B cell (primary cell): ENCODE data around the gene PAX1. TPM values are rescaled to one million over a fixed set of nuclear protein-coding genes. Genes with fewer than 3 reads are reported as not detected.

Source experiments
- ATAC-seq: fragments of 200-7000 bp; cut with Tn5 transposase; one replicate; pipeline ENCODE4 v1.10.0; 2021; ENCODE audit warnings: low read depth, mild to moderate bottlenecking, moderate number of reproducible peaks, moderate library complexity
- CTCF ChIA-PET: fragments of 350-600 bp; sonication (Branson Sonifier 250); formaldehyde crosslinking; loops from one replicate; lab custom pipeline; 2021; ENCODE audit warnings: antibody characterized with exemption, inconsistent platforms; lab: Charles Lee
- POLR2A ChIA-PET: fragments of 350-600 bp; sonication (Branson Sonifier 250); formaldehyde crosslinking; loops from one replicate; lab custom pipeline; 2021; ENCODE audit warnings: antibody characterized with exemption; lab: Charles Lee
- DNase-seq: peaks from one replicate; pipeline ENCODE4 v3.0.0; 2013
- H2AFZ ChIP-seq: 2 replicates; pipeline ENCODE4 v1.6.1; 2012; ENCODE audit warnings: mild to moderate bottlenecking, low read depth, low read length; ENCODE audit not compliant: insufficient read depth, poor library complexity, severe bottlenecking
- H3K27ac ChIP-seq, 2 donors: 1 replicate in 1 of 2; 2 replicates in 1 of 2; pipeline ENCODE4 v1.5.1; 2012 to 2013; ENCODE audit warnings: low read length in 2 of 2, mild to moderate bottlenecking in 2 of 2, moderate library complexity in 1 of 2
- H3K27me3 ChIP-seq, 4 experiments: fragments of 200-600 bp in 1 of 4; sonication (generic) in 1 of 4; replicated peaks in 1 of 4; 1 replicate in 2 of 4; 2 replicates in 2 of 4; pipeline versions ENCODE4 v1.6.1 to v1.7.0; 2013 to 2016; ENCODE audit warnings: low read length in 3 of 4, mild to moderate bottlenecking in 2 of 4, mixed read lengths in 1 of 4, moderate library complexity in 1 of 4; ENCODE audit not compliant: insufficient read depth in 4 of 4, control insufficient read depth in 3 of 4; ENCODE audit errors: control extremely low read depth in 1 of 4
- H3K36me3 ChIP-seq, 2 experiments: replicated peaks in 1 of 2; 1 replicate in 1 of 2; 2 replicates in 1 of 2; pipeline versions ENCODE4 v1.6.1 to v1.7.1; 2013; ENCODE audit warnings: low read length in 1 of 2; ENCODE audit not compliant: insufficient read depth in 2 of 2, control insufficient read depth in 1 of 2; ENCODE audit errors: control extremely low read depth in 1 of 2, extremely low read depth in 1 of 2
- H3K4me1 ChIP-seq, 2 donors: fragments of 200-600 bp in 1 of 2; sonication (generic) in 1 of 2; 1 replicate in 1 of 2; 2 replicates in 1 of 2; pipeline versions ENCODE4 v1.5.1 to v1.6.1; 2013 to 2017; ENCODE audit warnings: low read length in 2 of 2; ENCODE audit not compliant: control insufficient read depth in 2 of 2, insufficient read depth in 2 of 2
- H3K4me2 ChIP-seq: replicated peaks from 2 replicates; pipeline ENCODE3; 2012; ENCODE audit warnings: mild to moderate bottlenecking, low read depth, low read length; ENCODE audit not compliant: poor library complexity, severe bottlenecking
- H3K4me3 ChIP-seq, 5 experiments: fragments of 200-600 bp in 1 of 5; sonication (generic) in 1 of 5; 1 replicate in 3 of 5; 2 replicates in 2 of 5; pipeline versions ENCODE4 v1.5.1 to v1.7.0; 2011 to 2016; ENCODE audit warnings: low read length in 4 of 5, mild to moderate bottlenecking in 4 of 5, low read depth in 2 of 5, control low read depth in 1 of 5, moderate library complexity in 1 of 5; ENCODE audit not compliant: insufficient read depth in 1 of 5; ENCODE audit errors: control extremely low read depth in 1 of 5, extremely low read depth in 1 of 5
- H3K79me2 ChIP-seq: fragments of 200-600 bp; sonication (generic); one replicate; pipeline ENCODE4 v1.6.0; 2016; ENCODE audit warnings: low read length; ENCODE audit not compliant: control insufficient read depth, insufficient read depth
- H3K9ac ChIP-seq: fragments of 200-600 bp; sonication (generic); 2 replicates; pipeline ENCODE4 v1.6.1; 2017; ENCODE audit warnings: mild to moderate bottlenecking, low read length, moderate library complexity
- H3K9me3 ChIP-seq, 3 donors: one replicate each; pipeline versions ENCODE4 v1.6.1 to v1.7.1; 2013; ENCODE audit warnings: low read length in 2 of 3; ENCODE audit not compliant: control insufficient read depth in 2 of 3, insufficient read depth in 1 of 3; ENCODE audit errors: control extremely low read depth in 1 of 3
- H4K20me1 ChIP-seq: 2 replicates; pipeline ENCODE4 v1.6.0; 2012; ENCODE audit warnings: mild to moderate bottlenecking, low read length; ENCODE audit not compliant: insufficient read depth, control insufficient read depth, poor library complexity, severe bottlenecking
- H3K27ac Mint-ChIP-seq: one replicate; pipeline ENCODE4 v1.8.0; 2021; ENCODE audit warnings: mixed read lengths
- H3K27me3 Mint-ChIP-seq: one replicate; pipeline ENCODE4 v1.8.0; 2021; ENCODE audit warnings: mixed read lengths
- H3K4me1 Mint-ChIP-seq: one replicate; pipeline ENCODE4 v1.8.0; 2021; ENCODE audit warnings: mixed read lengths
- H3K4me3 Mint-ChIP-seq: one replicate; pipeline ENCODE4 v1.8.0; 2021; ENCODE audit warnings: mixed read lengths
- H3K9me3 Mint-ChIP-seq: one replicate; pipeline ENCODE4 v1.8.0; 2022; ENCODE audit warnings: mixed read lengths; ENCODE audit not compliant: insufficient read depth
- CTCF ChIP-seq: fragments of 200-600 bp; IDR thresholded peaks from one replicate; pipeline ENCODE4 v1.8.0; 2022; ENCODE audit warnings: antibody characterized with exemption, mild to moderate bottlenecking
- EZH2 ChIP-seq: IDR thresholded peaks from 2 replicates; pipeline ENCODE4 v1.6.1; 2012; ENCODE audit warnings: borderline replicate concordance, low read depth, mild to moderate bottlenecking, moderate library complexity, low read length; ENCODE audit not compliant: insufficient read depth, poor library complexity, severe bottlenecking
- WGBS: methylation state at CpG from one replicate; pipeline ENCODE4 v1.1.5; 2013; ENCODE audit warnings: missing lambda C conversion rate; ENCODE audit not compliant: insufficient coverage; 5-methylcytosine and 5-hydroxymethylcytosine counted together
- intact Hi-C: fragments of 100-400 bp; cut with micrococcal nuclease; formaldehyde crosslinking; loops from one replicate; pipeline ENCODE4 v1.10.0; 2022
- polyA plus RNA-seq: library from polyadenylated mRNA; depleted of rRNA; stranded (reverse); fragments of >200 nt; gene quantifications from 2 replicates; pipeline ENCODE4 v1.2.3, GENCODE V29; 2012
- total RNA-seq, 2 donors: library from RNA; stranded (reverse); fragments of 120-200 nt in 1 of 2; gene quantifications; 1 replicate in 1 of 2; 2 replicates in 1 of 2; pipeline versions ENCODE4 v1.2.3 to v1.2.4, GENCODE V29; 2013 to 2022

Gene PAX1
- total and polyA plus RNA-seq, 2 donors (not counting 1 experiment from before 2014, with no cell fraction given) = not detected

- no peaks in the 10 kb centered on the region for H3K79me2 ChIP-seq
- no peak overlapping the region for H3K27ac ChIP-seq
- intact Hi-C loops = no loop called here
- no peaks in the 10 kb centered on the region for H3K4me1 ChIP-seq
- TF ChIP-seq EZH2 (no peak), CTCF (no peak)
- H3K27me3 ChIP-seq = peaks cover 0 to 44% (median 21%) of the 10 kb centered on the region in 4 experiments
- H3K4me3 ChIP-seq = no peak overlapping the region
- no peaks in the 10 kb centered on the region for H4K20me1 ChIP-seq
- peaks cover 0 to 4% (median 0%) of the 10 kb centered on the region in 3 donors for H3K9me3 ChIP-seq
- H3K9ac ChIP-seq = no peak overlapping the region
- Mint-ChIP-seq H3K4me3 (no peak overlapping the region), H3K4me1 (no peaks in the 10 kb centered on the region), H3K27ac (no peak overlapping the region), H3K27me3 (peaks cover 56% of the 10 kb centered on the region), H3K9me3 (no peaks in the 10 kb centered on the region)
- 11% methylated on average over 6 of the region's 10 CpGs for WGBS
- no peak overlapping the region for H3K4me2 ChIP-seq
- no peak for ATAC-seq
- H2AFZ ChIP-seq = no peak overlapping the region
- POLR2A ChIA-PET = no interaction called here
- H3K36me3 ChIP-seq = no peaks in the 10 kb centered on the region
- CTCF ChIA-PET = no interaction called here
- no peak for DNase-seq
These were observed 9.9 kb downstream of the PAX1 start for GRCh38 chr20:21715193-21715881.

GRCh38 chr20:21719592-21720214, 14.2 kb downstream of the PAX1 start:
- intact Hi-C loops = no loop called here
- peak; percentile 94 for TF ChIP-seq CTCF
- no peak for TF ChIP-seq EZH2
- CTCF ChIA-PET = interaction anchor here (0.5 to 2.6 kb wide), 10 partner anchors 8 to 1620 kb away, joined by 3 to 13 read pairs (median 4); partner anchors contain the start of gene PAX1
- DNase-seq (peak; percentile 36), ATAC-seq (no peak)
- no peak overlapping the region for H3K4me2 ChIP-seq
- H3K79me2 ChIP-seq = no peaks in the 10 kb centered on the region
- no peak overlapping the region for H3K4me3 ChIP-seq
- 0% methylated on average over 2 of the region's 4 CpGs for WGBS
- Mint-ChIP-seq H3K9me3 (no peaks in the 10 kb centered on the region), H3K4me1 (no peaks in the 10 kb centered on the region), H3K27me3 (peaks cover 32% of the 10 kb centered on the region), H3K27ac (no peak overlapping the region), H3K4me3 (no peak overlapping the region)
- H4K20me1 ChIP-seq = no peaks in the 10 kb centered on the region
- POLR2A ChIA-PET = no interaction called here
- peaks cover 0 to 28% (median 11%) of the 10 kb centered on the region in 4 experiments for H3K27me3 ChIP-seq
- no peaks in the 10 kb centered on the region for H3K4me1 ChIP-seq
- H3K36me3 ChIP-seq = no peaks in the 10 kb centered on the region
- no peak overlapping the region for H3K27ac ChIP-seq
- H2AFZ ChIP-seq = no peak overlapping the region
- H3K9me3 ChIP-seq = peaks cover 0 to 4% (median 0%) of the 10 kb centered on the region in 3 donors
- H3K9ac ChIP-seq = no peak overlapping the region
